Measurements from ENCODE around the gene UBTD2.

DNA sequence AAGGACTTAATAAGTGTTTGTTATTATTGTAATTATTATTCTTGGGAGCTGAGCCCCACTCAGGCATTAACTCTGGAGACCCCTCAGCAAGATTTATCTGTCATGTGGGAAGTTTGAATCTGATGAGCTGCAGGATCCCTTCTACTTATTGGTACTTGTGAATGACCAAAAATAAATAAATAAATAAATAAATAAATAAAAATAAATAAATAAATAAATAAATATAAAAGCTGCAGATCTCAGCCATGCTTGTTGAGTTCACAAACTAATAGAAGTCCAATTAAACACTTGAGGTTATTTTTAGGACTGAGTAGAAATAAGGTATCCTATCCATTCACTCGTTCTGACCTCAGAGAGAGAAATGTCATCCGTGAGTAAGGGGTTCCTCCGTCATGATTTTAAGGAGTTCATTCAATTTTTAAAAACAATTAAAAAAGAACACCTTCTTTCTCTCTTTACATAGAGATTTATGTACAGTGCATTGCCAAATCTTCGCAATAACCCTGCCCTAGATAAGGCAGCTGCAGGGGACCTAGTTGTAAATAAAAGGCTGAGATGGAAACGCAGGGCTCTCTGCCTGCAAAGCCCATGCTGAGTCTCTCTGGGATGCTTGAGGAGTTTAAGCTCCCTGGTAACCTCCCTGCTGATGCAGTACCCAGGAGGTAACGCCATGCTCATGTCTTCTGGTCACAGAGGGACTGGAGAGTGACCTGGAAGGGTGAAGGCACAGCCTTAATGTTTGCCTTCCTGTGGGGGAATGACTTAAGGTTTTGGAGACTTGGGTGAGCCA lies 88.4 kb downstream of the UBTD2 start:
- TF ChIP-seq, protein P1, sequence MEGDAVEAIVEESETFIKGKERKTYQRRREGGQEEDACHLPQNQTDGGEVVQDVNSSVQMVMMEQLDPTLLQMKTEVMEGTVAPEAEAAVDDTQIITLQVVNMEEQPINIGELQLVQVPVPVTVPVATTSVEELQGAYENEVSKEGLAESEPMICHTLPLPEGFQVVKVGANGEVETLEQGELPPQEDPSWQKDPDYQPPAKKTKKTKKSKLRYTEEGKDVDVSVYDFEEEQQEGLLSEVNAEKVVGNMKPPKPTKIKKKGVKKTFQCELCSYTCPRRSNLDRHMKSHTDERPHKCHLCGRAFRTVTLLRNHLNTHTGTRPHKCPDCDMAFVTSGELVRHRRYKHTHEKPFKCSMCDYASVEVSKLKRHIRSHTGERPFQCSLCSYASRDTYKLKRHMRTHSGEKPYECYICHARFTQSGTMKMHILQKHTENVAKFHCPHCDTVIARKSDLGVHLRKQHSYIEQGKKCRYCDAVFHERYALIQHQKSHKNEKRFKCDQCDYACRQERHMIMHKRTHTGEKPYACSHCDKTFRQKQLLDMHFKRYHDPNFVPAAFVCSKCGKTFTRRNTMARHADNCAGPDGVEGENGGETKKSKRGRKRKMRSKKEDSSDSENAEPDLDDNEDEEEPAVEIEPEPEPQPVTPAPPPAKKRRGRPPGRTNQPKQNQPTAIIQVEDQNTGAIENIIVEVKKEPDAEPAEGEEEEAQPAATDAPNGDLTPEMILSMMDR (IDR thresholded peaks at IDR 0.05 in 2 of 3, conservative IDR thresholded peaks at IDR 0.05 in 1 of 3; ENCODE audit: control insufficient read depth in 2 of 3, extremely low read depth in 1 of 3, insufficient read depth in 1 of 3, low read depth in 3 of 3, low read length in 3 of 3), result no peak
- TF ChIP-seq, protein P2, sequence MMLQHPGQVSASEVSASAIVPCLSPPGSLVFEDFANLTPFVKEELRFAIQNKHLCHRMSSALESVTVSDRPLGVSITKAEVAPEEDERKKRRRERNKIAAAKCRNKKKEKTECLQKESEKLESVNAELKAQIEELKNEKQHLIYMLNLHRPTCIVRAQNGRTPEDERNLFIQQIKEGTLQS (IDR thresholded peaks at IDR 0.05; ENCODE audit: borderline replicate concordance, extremely low read depth, low read depth, low read length), result no peak
- TF ChIP-seq TAF1 (IDR thresholded peaks at IDR 0.05; ENCODE audit: borderline replicate concordance, low read depth, low read length) (no peak), NRF1 (conservative IDR thresholded peaks at IDR 0.05; ENCODE audit: low read depth, low read length) (no peak), POLR2AphosphoS2 (IDR thresholded peaks at IDR 0.05; ENCODE audit: low read depth, low read length) (no peak), GATAD2B (conservative IDR thresholded peaks at IDR 0.05; ENCODE audit: low read depth) (no peak), TCF3 (IDR thresholded peaks at IDR 0.05; ENCODE audit: borderline replicate concordance, insufficient read depth, low read depth, low read length) (no peak), EGR1 (IDR thresholded peaks at IDR 0.05; ENCODE audit: borderline replicate concordance in 1 of 2, low read depth in 2 of 2, low read length in 2 of 2) (no peak), FOXM1 (IDR thresholded peaks at IDR 0.05; ENCODE audit: low read depth, low read length) (no peak)
- TF ChIP-seq, protein P3, sequence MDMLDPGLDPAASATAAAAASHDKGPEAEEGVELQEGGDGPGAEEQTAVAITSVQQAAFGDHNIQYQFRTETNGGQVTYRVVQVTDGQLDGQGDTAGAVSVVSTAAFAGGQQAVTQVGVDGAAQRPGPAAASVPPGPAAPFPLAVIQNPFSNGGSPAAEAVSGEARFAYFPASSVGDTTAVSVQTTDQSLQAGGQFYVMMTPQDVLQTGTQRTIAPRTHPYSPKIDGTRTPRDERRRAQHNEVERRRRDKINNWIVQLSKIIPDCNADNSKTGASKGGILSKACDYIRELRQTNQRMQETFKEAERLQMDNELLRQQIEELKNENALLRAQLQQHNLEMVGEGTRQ (IDR thresholded peaks at IDR 0.05; ENCODE audit: borderline replicate concordance, low read depth, low read length), result no peak
- TF ChIP-seq, protein P4, sequence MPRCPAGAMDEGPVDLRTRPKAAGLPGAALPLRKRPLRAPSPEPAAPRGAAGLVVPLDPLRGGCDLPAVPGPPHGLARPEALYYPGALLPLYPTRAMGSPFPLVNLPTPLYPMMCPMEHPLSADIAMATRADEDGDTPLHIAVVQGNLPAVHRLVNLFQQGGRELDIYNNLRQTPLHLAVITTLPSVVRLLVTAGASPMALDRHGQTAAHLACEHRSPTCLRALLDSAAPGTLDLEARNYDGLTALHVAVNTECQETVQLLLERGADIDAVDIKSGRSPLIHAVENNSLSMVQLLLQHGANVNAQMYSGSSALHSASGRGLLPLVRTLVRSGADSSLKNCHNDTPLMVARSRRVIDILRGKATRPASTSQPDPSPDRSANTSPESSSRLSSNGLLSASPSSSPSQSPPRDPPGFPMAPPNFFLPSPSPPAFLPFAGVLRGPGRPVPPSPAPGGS (IDR thresholded peaks at IDR 0.05; ENCODE audit: borderline replicate concordance, insufficient read depth, low read depth, low read length, poor library complexity, severe bottlenecking), result no peak
- TF ChIP-seq, protein P5, sequence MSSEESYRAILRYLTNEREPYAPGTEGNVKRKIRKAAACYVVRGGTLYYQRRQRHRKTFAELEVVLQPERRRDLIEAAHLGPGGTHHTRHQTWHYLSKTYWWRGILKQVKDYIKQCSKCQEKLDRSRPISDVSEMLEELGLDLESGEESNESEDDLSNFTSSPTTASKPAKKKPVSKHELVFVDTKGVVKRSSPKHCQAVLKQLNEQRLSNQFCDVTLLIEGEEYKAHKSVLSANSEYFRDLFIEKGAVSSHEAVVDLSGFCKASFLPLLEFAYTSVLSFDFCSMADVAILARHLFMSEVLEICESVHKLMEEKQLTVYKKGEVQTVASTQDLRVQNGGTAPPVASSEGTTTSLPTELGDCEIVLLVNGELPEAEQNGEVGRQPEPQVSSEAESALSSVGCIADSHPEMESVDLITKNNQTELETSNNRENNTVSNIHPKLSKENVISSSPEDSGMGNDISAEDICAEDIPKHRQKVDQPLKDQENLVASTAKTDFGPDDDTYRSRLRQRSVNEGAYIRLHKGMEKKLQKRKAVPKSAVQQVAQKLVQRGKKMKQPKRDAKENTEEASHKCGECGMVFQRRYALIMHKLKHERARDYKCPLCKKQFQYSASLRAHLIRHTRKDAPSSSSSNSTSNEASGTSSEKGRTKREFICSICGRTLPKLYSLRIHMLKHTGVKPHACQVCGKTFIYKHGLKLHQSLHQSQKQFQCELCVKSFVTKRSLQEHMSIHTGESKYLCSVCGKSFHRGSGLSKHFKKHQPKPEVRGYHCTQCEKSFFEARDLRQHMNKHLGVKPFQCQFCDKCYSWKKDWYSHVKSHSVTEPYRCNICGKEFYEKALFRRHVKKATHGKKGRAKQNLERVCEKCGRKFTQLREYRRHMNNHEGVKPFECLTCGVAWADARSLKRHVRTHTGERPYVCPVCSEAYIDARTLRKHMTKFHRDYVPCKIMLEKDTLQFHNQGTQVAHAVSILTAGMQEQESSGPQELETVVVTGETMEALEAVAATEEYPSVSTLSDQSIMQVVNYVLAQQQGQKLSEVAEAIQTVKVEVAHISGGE (CRISPR knock-in tag; IDR thresholded peaks at IDR 0.05), result no peak
- TF ChIP-seq, protein P6, sequence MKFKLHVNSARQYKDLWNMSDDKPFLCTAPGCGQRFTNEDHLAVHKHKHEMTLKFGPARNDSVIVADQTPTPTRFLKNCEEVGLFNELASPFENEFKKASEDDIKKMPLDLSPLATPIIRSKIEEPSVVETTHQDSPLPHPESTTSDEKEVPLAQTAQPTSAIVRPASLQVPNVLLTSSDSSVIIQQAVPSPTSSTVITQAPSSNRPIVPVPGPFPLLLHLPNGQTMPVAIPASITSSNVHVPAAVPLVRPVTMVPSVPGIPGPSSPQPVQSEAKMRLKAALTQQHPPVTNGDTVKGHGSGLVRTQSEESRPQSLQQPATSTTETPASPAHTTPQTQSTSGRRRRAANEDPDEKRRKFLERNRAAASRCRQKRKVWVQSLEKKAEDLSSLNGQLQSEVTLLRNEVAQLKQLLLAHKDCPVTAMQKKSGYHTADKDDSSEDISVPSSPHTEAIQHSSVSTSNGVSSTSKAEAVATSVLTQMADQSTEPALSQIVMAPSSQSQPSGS (IDR thresholded peaks at IDR 0.05; ENCODE audit: low read length), result no peak
